ENCODE results near the gene GPRIN3.

DNA sequence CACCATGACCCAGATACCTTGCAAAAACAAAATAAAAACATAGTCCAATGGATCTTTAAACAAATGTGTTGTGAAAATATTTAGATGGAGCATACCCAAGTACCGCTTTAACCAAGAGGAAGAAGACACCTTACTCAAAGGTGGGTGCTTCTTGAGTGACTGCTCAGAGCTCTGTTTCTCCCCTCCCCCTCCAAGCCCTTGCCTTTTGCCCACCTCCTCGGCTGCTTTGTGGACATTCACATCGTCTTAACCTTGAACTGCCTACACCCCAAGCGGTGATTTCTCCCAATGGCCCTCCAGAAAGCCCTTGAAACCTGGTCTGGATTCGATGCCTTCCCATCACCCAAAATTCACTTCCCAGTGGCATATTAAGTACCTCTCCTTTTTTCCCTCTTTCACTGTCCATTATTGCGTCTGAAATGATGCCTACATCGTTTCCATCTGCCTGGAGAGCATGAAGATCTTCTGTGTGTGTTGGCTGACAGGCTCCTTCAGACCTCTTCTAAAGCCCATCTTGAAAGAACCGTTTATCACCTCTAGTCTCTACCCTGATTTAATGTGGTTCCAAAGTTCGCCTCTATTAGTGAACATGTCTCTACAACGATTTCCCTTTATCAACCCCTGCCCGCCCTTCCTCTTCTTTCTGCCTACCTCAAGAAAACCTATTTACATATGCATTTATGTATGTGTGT lies 968 bp downstream of the GPRIN3 start:
- TF ChIP-seq, protein P1, sequence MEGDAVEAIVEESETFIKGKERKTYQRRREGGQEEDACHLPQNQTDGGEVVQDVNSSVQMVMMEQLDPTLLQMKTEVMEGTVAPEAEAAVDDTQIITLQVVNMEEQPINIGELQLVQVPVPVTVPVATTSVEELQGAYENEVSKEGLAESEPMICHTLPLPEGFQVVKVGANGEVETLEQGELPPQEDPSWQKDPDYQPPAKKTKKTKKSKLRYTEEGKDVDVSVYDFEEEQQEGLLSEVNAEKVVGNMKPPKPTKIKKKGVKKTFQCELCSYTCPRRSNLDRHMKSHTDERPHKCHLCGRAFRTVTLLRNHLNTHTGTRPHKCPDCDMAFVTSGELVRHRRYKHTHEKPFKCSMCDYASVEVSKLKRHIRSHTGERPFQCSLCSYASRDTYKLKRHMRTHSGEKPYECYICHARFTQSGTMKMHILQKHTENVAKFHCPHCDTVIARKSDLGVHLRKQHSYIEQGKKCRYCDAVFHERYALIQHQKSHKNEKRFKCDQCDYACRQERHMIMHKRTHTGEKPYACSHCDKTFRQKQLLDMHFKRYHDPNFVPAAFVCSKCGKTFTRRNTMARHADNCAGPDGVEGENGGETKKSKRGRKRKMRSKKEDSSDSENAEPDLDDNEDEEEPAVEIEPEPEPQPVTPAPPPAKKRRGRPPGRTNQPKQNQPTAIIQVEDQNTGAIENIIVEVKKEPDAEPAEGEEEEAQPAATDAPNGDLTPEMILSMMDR (IDR thresholded peaks at IDR 0.05): no peak
- TF ChIP-seq ZFX (IDR thresholded peaks at IDR 0.05; ENCODE audit: borderline replicate concordance): no peak

Data from 22Rv1 (cell line).